ENCODE results near the gene MCF2L.

MCF2L gene

DNA sequence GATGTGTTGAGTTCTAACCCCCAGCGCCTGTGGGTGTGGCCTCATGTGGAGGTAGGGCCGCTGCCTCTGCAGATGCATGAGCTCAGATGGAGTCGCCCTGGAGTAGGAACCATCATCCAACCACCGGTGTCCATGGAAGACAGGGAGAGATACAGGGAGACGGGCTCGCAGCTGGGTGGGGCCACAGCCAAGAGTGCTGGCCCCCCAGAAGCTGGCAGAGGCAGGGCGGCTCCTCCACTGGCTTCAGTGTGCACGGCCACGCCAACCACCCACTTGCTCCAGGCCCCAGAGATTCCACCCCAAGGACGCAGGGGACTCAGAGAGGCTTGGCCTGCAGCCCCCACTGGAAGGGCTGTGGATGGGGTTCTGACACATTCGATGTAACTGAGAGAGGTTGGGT, 5.4 kb upstream of the MCF2L start:
- no peak for DNase-seq

DNA sequence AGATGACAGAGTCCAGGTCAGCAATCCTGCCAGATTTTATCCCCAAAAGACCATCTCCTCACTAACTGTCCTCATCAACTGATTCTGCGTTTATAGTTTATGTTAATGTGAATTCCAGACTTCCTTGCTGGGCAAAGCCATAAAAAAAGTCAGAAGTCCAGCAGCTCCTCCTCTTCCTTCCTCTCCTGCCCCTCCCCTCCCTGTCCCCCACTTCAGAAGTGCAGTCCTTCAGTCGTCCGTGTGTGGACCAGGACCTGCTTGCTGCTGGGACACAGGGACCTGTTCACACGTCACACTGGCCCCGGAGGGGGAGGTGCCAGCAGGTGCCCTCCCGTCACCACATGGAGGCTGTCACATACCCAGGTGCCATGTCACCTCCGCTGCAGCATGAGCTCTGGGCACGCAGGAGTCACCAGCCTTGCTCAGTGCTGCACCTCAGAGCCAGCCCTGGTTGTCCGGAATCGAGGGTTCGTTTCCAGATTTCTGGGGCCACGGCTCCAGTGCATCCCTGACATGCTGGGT, 4.0 kb upstream of the MCF2L start:
- DNase-seq: no peak

DNA sequence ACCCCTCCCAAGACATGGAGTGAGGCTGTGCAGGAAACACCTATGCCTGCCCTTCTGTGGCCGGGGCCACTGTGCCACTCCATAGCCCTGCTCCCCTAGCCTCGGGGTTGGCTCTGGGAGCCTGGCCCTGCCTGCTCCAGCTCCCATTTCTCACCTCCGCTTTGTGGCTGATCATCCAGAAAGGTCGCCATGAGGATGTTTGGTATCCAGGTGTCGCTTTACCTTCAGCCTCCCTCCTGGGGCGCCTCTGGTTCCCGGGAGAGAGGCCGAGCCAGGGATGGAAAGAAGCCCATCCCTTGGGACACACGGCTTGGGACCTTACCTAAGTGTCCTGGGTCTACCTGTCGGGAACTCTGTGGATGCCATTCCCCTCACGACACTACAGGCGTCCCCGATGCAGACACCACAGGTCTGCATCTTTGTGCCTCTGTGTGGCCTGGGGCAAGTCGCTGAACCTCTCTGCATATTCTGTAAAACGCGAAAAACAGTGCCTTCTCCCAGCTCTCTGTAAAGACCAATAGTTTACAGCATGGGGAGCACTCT, 3.4 kb upstream of the MCF2L start:
- DNase-seq: no peak

DNA sequence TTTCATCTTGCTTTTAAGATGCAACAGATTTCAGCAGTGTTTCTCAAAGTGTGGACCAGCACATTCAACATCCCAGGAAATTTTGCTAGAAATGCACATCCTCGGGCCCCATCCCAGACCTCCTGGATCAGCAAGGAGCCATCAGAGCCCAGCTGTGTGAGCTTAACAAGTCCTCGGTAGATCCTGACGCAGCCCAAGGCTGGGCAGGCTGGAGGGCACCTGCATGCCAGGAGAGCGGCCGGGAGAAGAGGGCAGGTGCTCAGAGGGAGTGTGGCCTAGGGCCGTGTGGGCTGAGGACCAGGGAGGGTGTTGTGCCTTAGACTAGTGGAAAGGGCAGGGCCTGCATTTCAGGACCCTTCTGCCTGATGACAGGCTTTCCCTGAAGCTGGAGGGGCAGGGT, 2.2 kb upstream of the MCF2L start:
- DNase-seq: no peak

DNA sequence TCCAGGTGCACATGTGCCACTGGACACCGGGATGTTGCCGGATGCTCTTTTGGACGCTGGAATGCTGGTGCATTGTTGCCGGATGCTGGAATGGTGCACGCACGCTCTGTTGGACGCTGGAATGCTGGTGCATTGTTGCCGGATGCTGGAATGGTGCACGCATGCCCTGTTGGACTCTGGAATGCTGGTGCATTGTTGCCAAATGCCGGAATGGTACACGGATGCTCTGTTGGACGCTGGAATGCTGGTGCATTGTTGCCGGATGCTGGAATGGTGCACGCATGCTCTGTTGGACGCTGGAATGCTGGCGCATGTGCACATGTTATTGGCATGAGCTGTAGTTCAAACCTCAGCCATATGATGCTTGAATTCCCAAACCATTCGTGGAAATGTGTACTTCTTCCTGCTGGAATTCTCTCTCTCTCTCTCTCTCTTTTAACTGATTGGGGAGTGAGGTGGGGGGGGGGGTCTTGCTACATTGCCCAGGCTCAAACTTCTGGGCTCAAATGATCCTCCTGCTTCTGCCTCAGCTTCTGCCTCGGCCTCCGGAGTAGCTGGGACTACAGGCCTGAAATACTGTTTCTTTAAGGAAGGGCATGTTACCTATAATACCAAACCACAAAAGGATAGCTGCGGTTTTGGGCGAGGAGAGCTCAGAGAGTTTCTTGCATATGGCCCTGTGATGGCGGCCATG, 1.2 kb upstream of the MCF2L start:
- DNase-seq: no peak

DNA sequence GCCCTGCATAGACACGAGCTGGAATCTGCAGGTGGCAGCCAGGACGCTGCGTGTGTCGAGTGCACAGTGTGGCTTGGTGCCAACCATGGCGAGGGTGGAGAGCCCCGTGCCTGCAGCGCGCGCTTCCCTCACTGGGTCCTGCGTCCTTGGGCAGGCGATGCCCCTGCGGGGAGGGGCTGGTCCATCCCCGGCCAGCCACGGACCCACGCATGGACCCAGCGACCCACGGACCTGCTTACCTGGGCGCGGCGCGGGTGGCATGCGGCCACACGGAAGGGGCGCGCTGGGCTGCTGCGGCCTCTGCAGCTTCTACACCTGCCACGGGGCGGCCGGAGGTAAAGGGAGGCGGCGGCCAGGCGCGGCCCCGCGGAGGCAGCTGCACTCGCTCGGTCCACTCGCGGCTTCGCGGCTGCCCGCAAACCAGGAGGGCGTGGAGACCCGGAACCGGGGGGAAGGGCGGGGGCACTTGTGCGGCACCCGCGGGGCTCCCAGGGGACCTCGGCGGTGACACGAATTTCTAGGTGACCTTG, 569 bp upstream of the MCF2L start:
- DNase-seq: peak; percentile 26

DNA sequence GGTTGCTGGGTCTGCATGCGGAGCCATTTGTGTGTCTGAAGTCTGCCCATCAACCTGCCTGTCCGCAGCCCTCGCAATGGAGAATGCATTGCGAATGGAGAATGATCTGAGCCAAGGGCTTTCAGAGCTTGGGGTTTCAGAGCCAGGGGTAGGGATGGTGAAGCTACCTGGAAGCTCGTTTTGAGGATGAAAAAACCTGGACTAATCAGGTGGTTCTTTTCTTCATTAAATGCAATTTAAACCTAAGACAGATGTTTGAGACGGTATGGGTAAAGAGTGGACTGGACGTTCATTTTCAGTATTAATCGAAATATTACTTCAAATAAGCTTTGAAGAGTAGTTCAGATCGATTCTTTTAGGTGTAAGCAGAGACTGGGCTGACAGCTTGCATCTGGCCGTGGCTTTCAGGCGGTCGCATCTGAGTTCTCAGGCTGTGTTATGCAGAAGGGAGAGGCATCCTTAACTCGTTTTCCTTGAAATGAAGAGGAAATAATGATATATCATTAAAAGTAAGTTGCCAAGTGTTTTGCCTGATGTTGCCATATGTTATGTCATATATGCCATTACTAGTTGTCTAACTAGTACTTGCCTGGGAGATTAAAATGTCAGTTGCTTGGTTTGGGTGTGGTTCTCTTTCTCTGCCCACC, 801 bp downstream of the MCF2L start:
- no peak for DNase-seq

DNA sequence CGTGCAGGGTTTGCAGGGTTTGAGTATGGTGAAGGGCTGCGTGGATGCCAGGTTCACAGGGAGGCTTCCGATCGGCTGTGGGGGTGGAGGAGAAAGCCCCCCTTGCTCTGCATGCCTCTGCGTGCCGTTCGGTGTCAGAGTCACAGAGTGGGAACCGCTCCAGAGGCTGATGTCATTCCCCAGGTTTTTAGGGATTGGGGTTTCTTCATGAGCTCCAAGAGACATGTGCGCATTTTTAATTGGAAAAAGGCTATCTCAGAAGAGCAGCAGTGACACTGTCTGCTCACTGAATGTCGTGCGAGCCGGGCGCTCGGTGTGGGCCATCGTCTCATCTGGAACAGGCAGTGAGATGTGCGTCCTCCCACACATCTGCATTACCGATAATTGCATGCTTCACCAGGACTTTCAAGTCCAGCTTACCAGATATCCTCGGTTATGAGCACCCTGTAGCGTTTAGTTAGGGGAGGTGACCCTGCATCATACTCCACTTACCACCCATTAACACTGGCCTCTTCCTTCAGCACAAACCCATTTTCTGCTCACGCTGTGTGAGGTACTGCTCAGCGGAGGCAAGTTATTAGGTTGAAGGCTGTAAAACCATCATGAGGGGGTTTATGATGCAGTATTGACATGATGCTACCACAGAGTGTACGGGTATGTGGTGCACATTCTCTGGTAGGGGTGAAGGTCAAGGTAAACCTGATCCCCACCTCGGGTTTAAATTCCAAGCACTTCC, 1.7 kb downstream of the MCF2L start:
- DNase-seq: no peak

DNA sequence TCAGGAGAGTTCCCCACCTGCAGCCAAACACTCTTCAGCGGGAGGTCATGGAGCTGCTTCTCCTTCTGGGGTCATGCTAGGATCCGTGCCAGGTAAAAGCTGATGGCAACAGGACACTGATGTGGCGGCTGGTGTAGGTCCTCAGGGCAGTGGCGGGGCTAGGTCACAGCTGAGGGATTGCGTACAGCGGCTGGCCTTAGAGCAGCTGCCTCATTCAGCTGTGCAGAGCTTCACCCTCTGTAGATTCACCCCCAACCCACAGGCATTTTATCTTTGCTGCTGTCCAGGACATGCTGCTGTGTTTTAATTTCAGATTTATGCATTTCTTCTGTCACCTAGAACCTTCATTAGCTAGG, 2.3 kb downstream of the MCF2L start:
- no peak for DNase-seq

DNA sequence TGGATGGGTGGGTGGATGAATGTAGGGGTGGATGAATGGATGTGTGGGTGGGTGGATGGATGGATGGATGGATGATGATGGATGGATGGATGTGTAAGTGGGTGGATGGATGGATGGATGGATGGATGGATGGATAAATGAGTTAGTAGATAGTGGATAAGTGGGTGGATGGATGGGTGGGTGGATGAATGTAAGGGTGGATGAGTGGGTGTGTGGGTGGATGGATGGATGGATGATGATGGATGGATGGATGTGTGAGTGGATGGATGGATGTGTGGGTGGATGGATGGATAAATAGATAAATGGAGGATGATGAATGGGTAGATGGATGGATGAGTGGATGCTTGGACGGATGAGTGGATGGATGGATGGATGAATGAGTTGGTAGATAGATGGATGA, 3.2 kb downstream of the MCF2L start:
- no peak for DNase-seq

DNA sequence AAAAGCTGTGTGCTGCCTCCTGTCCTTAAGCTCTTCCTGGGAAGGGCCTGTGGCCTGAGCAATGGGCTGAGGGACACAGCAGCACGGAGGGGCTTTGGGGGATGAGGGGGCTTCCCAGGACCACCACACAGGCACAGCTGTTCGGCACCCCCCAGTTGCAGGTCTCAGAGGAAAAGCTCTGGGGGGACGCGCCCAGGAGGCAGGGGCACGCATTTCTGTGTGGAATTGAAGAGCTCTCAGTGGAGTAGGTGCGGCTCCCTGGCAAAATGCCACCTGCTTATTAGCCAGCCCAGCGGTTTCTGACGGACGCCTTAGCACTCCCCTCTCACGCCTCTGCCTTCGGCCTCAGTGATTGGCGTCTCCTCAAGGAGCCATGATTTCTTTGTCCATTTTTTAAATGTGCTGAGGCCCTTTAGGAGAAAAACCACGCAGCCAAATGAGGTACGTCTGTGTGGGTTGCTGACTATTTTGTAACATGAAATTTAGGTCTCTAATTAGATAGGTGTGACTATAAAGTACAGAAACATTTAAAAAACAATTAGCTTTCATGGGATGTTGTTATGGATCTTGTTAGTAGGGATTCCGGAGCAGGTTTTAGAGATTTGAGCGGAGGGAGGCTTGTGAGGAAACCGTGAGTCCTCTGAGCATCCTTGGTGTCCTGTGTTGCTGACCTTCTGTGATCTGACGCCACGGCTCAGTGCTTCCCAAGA, 4.0 kb downstream of the MCF2L start:
- no peak for DNase-seq

DNA sequence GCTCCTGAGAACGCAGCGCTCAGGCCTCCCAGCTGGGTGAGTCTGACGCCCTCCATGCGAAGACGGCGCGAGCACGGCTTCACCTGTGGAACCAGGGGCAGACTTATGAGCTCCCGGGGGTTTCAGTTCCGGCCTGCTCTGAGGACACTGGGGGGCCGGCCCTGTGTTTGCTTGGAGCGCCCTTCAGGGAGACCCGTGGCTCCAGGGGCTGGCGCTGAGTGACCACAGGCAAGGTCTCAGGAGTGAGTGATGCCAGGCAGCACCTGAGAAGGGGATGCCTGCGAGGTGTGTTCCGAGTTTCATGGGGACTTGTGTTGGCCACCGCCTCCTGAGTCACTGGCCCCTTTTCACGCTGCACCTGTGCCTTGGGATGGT, 4.5 kb downstream of the MCF2L start:
- DNase-seq: no peak

DNA sequence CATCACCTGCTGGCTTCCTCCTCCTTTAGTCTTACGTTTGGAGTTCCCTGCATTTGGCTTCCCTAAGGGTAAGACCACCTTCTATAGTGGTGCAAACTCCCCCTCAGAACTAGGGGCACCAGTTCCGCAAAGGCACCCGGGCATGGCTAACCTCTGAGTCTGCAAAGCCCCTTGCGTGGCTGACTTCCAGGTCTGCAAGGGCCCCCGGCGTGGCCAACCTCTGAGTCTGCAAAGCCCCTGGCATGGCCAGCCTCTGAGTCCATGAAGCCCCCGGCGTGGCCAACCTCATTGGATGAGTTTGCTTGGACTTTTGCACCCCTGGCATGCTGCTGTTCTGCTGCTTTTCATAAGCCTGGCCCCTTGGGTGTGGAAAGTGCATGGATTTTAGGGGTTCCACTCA, 5.1 kb downstream of the MCF2L start:
- no peak for DNase-seq

DNA sequence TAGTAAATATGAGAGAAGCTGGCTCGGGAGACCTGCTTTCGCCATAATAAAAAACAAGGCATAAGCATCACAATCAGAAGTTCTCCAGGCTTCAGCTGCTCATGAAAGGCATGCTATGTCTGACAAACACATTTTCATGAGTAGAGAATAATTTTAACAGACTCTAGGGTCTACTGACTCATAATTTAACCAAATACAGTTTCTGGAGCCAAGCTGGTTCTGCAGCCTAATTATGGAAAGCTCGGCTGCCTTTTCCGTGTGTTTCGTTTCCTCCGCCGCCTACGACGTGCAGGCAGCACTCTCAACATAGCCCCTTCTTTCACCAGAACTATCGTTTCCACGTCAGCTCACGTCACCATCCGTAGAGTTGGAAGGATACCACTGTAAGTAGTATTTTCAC, 5.7 kb downstream of the MCF2L start:
- no peak for DNase-seq

DNA sequence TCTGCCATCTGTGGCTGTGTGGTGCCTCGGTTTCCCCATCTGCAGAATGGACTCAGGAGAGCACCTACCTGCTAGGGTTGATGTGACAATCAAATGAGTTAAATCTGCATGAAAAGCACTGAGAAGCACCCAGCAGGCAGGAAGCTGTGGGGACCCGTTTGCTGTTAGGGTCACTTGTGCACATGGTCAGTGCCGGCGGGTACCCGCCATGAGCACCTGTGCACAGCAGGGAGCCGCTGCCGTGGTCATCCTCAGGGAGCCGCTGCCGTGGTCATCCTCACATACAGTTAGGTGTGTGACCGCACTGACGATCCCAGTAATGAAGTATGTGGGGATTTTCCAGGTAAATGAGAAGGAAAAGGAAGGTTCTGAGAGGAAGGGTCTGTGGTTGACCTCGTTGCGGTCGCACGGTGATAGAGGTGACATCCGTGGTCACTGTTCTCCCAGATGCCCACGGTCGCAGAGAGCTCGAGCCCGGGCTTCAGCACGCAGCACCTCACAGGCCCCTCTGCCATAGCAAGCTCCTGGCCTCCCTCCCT, 6.5 kb downstream of the MCF2L start:
- no peak for DNase-seq

DNA sequence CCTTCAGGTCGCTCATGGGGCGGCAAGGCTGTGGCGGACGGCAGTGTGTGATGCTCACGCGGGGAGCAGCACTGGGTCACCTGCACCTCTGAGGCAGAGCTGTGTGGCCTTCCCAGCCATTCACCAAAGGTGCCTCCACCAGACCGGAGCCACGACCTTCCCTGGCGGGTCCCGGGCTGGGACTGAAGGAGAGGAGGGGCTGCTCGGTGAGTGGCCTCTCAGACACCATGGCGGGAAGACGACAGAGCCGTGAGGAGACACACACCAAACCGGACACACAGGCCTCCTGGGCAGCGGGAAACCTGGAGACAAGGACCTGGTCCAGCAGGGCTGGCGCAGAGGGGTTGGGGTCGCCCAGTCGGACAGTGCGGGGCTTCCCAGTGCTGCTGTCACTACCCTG, 7.5 kb downstream of the MCF2L start:
- DNase-seq: no peak

DNA sequence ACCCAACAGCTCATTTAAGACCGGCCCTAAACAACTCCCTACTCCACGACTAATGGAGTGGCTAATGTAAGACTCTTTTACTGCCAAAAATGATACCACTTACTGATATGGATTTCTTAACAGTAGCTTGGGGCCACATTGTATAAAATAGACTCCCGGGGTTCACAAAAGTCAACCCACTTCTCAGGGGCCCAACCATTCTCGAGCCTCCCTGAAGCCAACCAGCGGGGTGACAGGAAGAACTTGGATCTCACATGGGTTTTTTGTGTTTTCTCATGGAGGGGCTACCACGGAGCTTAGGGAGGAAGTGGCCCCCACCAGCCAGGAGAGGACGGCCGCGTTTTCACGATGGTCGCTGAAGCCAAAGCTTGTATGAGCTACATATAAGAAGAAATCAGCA, 8.1 kb downstream of the MCF2L start:
- no peak for DNase-seq

DNA sequence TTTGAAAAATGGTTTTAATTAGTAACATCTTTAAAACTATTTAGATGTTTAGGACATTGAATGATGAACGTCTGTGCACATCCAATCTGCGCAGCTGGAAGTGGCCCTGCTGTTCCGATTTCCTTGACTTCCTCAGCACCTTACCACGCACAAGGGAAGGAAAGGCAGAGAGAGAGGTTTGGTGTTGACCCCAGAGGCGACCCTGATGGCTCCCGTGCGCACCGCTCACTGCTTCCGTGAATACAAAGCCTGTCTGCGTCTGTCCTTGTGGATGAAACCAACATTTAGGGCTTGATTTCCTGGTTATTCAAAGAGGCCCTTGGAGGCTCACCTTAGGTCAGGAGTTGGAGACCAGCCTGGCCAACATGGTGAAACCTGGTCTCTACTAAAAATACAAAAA, 8.5 kb downstream of the MCF2L start:
- no peak for DNase-seq

DNA sequence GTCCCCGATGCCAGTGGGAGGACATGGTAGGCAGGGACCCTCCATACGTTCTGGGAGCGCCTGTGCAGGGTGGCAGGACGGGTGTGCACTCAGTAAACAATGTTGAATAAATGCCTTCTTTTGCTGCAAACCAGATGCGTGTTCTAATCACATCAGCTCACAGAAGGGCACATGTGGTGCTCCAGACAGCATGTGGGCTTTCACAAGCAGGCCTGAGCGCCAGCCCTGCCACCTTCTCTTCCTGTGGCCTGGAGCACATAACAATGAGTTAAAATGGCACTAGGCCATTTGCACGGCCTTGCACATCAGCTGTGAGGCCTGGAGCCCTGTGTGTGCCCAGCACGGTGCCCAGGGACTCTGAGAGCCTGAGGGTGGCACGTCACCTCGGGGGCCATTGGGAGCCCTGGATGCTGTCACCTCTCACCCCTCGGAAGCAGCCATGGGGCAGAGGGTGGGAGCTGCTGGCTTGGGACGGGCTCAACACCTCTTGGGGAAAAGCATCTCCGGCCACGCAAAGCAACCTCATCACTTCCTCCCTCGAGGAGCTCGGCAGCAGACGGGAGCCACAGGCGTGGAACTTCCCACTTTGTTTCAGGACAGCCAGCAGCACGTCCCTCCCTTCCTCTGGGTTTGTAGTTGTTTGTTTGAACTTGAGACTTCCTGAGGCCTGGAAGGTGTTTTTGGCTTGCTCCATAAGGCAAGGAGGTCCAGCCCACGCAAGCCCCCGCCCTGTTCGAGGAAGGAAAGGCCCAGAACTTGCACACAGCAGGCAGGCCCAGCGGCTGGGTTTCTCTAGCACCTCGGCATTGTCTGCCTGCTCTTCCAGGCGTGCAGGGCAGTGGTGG, 9.8 kb downstream of the MCF2L start:
- no peak for DNase-seq

DNA sequence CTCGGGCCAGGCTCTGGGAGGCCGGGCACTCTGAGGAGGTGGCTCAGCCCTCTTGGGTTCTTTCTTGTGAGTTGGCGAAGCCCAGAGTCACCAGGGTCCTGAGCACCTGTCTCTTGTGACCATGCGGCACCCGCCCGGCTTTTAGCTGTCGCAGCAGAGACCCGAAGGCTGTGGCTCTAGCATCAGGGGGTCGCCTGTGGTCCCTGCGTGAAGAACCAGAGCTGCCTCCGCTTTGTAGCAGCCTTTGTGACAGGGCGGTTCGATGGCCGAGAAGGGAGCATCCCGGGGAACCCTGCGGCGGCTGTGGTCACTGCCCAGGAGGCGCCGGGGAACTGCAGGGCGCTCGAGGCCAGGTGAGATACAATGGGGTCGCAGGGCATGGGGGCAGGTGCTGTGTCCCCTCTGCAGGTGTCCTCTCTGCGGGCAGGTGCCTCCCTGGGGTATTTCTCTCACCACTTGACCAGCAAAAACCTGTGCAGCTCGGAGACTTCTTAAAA, 10.4 kb downstream of the MCF2L start:
- no peak for DNase-seq

DNA sequence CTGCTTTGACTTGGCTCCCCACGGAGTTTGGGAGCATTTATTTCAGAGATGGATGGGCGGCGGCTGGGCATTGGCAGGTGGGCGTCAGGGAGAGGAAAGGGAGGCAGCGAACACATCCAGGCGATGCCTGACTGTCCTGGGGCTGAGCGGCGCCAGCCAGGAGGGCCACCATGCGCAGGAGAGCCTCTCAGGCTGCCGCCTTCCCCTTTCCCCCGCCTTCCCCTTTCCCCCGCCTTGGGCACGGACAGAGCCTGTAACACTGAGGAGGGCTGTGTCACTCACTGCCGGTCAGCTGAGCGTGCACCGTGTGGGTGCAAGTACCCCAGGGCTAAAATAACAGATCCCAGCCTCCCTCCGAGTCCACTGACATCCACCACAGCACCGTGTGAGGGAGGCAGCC, 11.4 kb downstream of the MCF2L start:
- DNase-seq: no peak

DNA sequence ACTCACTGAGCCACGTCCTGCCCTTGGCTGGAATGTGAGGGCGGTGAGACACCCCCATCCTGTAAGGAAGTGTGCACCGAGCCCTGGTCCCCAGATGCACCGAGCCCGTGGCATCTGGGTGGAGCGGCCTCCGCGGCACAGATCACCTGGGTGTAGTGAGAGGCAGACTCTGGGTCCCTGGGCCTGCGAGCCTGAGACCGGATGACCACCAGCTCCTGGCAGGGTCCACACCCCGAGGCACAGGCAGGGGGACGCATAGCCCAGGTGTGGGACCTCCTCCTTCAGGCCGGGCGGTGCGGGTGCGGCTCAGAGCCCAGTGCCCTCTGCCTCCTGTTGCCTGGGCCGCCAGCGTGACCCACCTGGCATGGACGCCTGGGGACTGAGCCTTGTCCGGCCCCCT, 12.4 kb downstream of the MCF2L start:
- DNase-seq: no peak

Measured in CD4-positive, alpha-beta T cell treated with Interferon gamma for 1 hour (primary cell).